Measurements from ENCODE around the gene SLFN14.

Gene SLFN14

DNA sequence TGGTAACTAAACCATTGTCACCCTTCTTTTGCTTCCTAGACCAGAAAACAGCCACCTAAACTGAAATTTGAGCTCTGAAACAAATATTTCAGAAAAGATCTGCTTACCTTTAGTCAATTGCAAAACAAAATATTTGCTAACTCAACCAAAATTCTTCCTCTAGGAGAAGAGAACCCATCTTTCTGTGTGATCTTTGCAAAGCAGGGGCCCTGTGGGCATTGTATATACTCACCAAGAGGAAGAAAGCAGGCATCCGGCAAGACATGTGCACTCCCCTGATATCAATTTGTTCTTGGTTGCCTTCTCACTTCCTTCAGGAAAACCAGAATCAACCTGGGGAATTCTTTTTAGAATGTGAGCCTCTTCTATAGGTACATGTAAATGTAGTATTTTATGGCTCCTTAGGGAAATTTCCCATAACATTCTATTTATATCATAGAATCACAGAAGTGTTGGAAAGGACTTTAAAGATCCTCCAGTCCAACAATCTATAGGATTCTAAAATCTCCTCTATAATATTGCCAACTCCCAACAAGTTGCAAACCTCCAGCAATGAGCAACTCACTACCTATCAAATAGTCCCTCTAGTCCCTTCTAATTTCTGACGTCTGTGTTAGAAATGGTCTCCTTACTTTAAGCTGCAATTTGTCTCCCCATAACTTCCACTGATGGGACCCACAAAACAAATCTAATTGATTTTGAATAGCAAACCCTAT, 966 bp downstream of the SLFN14 start:
- H3K27ac ChIP-seq (ENCODE audit: low read depth, low read length, severe bottlenecking): no peak overlapping the region
- no peaks in the 10 kb centered on the region for H3K36me3 ChIP-seq (ENCODE audit: control insufficient read depth, insufficient read depth, low read length)
- H3K4me1 ChIP-seq (ENCODE audit: control insufficient read depth, insufficient read depth, low read length, poor library complexity, severe bottlenecking): peaks cover 4% of the 10 kb centered on the region
- H3K9me3 ChIP-seq (ENCODE audit: control insufficient read depth, low read length): no peaks in the 10 kb centered on the region
- no peak overlapping the region for H3K4me3 ChIP-seq (ENCODE audit: extremely low read depth, insufficient read depth, low read length, poor library complexity, severe bottlenecking)
- 80 to 89% methylated on average over 1 of the region's 2 CpGs for WGBS, 2 experiments (ENCODE audit: insufficient coverage in 2 of 2)

DNA sequence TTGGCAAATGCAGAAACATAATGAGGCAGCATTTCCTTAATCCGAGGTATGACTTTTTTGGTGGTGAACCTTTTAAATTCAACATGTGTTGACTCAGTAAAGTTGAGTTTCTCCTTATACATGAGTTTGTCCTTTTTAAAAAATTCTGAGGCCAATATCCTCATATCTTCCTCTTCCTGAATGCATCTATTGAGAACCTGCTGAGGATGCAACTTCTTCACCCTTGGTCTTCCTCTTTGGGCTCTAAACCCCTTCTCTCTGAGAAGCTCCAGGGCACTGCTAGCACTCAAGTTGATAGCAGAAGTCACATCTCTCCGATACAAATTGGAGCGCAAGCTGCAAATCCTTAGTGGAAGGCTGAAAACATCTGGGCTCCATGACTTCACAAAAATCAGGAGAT, 3.3 kb downstream of the SLFN14 start:
- 100% methylated on average over 1 to 3 of the region's 3 CpGs for WGBS, 2 experiments (ENCODE audit: insufficient coverage in 2 of 2)
- no peaks in the 10 kb centered on the region for H3K9me3 ChIP-seq (ENCODE audit: control insufficient read depth, low read length)
- no peak overlapping the region for H3K27ac ChIP-seq (ENCODE audit: low read depth, low read length, severe bottlenecking)
- no peaks in the 10 kb centered on the region for H3K36me3 ChIP-seq (ENCODE audit: control insufficient read depth, insufficient read depth, low read length)
- H3K4me1 ChIP-seq (ENCODE audit: control insufficient read depth, insufficient read depth, low read length, poor library complexity, severe bottlenecking): peaks cover 4% of the 10 kb centered on the region
- no peak overlapping the region for H3K4me3 ChIP-seq (ENCODE audit: extremely low read depth, insufficient read depth, low read length, poor library complexity, severe bottlenecking)

DNA sequence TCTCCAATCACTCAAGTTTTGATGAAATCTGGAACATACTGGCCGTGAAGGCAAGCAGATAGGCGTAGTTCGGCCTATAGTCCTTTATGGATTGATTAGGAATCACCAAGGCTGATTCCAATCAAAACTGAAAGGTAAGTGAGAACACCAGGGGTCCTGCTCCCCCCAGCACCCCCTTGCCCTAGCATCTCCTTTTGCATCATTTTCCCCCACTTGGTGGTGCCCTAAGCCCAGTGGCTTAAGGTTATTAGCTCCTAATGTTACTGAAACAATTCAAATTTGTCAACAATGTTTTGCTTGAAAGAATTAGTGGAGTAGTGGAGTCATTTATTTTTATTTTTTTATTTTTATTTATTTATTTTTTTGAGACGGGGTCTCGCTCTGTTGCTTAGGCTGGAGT, 4.9 kb downstream of the SLFN14 start:
- no peak overlapping the region for H3K27ac ChIP-seq (ENCODE audit: low read depth, low read length, severe bottlenecking)
- H3K9me3 ChIP-seq (ENCODE audit: control insufficient read depth, low read length): no peaks in the 10 kb centered on the region
- peaks cover 4% of the 10 kb centered on the region for H3K4me1 ChIP-seq (ENCODE audit: control insufficient read depth, insufficient read depth, low read length, poor library complexity, severe bottlenecking)
- H3K4me3 ChIP-seq (ENCODE audit: extremely low read depth, insufficient read depth, low read length, poor library complexity, severe bottlenecking): no peak overlapping the region
- 94% methylated on average over 3 of the region's 5 CpGs; no CpG with 5 or more reads in 1 of the 2 experiments for WGBS, 2 experiments (ENCODE audit: insufficient coverage in 2 of 2)
- H3K36me3 ChIP-seq (ENCODE audit: control insufficient read depth, insufficient read depth, low read length): no peaks in the 10 kb centered on the region

GRCh38 chr17:35554668-35555067, 6.0 kb downstream of the SLFN14 start:
- H3K9me3 ChIP-seq (ENCODE audit: control insufficient read depth, low read length): no peaks in the 10 kb centered on the region
- H3K4me3 ChIP-seq (ENCODE audit: extremely low read depth, insufficient read depth, low read length, poor library complexity, severe bottlenecking): no peak overlapping the region
- H3K36me3 ChIP-seq (ENCODE audit: control insufficient read depth, insufficient read depth, low read length): no peaks in the 10 kb centered on the region
- H3K4me1 ChIP-seq (ENCODE audit: control insufficient read depth, insufficient read depth, low read length, poor library complexity, severe bottlenecking): no peaks in the 10 kb centered on the region
- 94 to 100% methylated on average over 1 to 3 of the region's 5 CpGs for WGBS, 2 experiments (ENCODE audit: insufficient coverage in 2 of 2)
- no peak overlapping the region for H3K27ac ChIP-seq (ENCODE audit: low read depth, low read length, severe bottlenecking)

GRCh38 chr17:35553310-35553709, 7.3 kb downstream of the SLFN14 start:
- WGBS, 2 experiments (ENCODE audit: insufficient coverage in 2 of 2): 93 to 100% methylated on average over 3 to 4 of the region's 4 CpGs
- Histone ChIP-seq H3K9me3 (ENCODE audit: control insufficient read depth, low read length) (no peaks in the 10 kb centered on the region), H3K27ac (ENCODE audit: low read depth, low read length, severe bottlenecking) (no peak overlapping the region), H3K4me1 (ENCODE audit: control insufficient read depth, insufficient read depth, low read length, poor library complexity, severe bottlenecking) (no peaks in the 10 kb centered on the region), H3K36me3 (ENCODE audit: control insufficient read depth, insufficient read depth, low read length) (no peaks in the 10 kb centered on the region), H3K4me3 (ENCODE audit: extremely low read depth, insufficient read depth, low read length, poor library complexity, severe bottlenecking) (no peak overlapping the region)

DNA sequence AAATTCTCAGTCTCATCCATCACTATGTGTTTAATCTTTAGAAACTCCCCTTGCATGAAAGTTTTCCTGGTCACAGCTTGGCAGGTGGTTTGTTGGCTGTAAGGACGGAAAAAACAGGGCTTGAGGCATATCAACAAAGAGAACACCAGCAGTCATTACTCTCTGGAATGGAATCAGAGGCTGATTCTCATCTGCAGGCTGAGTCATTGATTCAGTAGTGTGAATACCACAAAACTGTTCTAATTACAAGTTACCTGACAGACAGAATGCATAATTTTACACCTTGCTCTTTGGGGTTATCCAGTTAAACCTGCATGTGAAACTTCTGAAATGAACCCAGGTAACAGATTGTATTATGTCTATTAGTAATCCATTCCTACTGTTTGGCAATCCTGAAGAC, 11.6 kb downstream of the SLFN14 start:
- no peak overlapping the region for H3K27ac ChIP-seq (ENCODE audit: low read depth, low read length, severe bottlenecking)
- no peaks in the 10 kb centered on the region for H3K4me1 ChIP-seq (ENCODE audit: control insufficient read depth, insufficient read depth, low read length, poor library complexity, severe bottlenecking)
- no peaks in the 10 kb centered on the region for H3K36me3 ChIP-seq (ENCODE audit: control insufficient read depth, insufficient read depth, low read length)
- no CpG with 5 or more reads among the region's 1 CpG for WGBS, 2 experiments (ENCODE audit: insufficient coverage in 2 of 2)
- no peaks in the 10 kb centered on the region for H3K9me3 ChIP-seq (ENCODE audit: control insufficient read depth, low read length)
- H3K4me3 ChIP-seq (ENCODE audit: extremely low read depth, insufficient read depth, low read length, poor library complexity, severe bottlenecking): no peak overlapping the region

GRCh38 chr17:35548208-35548810, 12.3 kb downstream of the SLFN14 start:
- 70 to 93% methylated on average over 5 to 6 of the region's 8 CpGs for WGBS, 2 experiments (ENCODE audit: insufficient coverage in 2 of 2)
- H3K27ac ChIP-seq (ENCODE audit: low read depth, low read length, severe bottlenecking): no peak overlapping the region

DNA sequence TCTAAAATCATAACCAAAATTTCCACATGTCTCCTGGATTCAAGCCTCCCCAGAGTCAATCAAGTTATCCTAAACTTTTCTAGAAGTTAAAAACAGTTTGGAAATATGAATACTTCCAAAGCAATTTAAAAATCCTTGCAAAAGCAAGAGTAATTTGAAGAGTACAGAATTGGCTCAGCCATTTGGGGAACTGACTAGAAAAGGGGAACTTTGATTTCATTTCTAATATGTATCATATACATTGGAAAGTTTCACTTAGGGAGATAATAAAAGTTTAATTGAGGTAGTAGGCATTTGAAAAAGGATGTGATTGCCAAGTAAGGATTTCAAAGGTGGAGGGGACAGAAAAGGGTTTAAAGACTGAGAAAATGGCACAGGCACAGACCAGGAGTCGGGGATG, 14.1 kb downstream of the SLFN14 start:
- 78 to 89% methylated on average over 1 of the region's 1 CpG for WGBS, 2 experiments (ENCODE audit: insufficient coverage in 2 of 2)
- Histone ChIP-seq H3K4me1 (ENCODE audit: control insufficient read depth, insufficient read depth, low read length, poor library complexity, severe bottlenecking) (no peaks in the 10 kb centered on the region), H3K4me3 (ENCODE audit: extremely low read depth, insufficient read depth, low read length, poor library complexity, severe bottlenecking) (no peak overlapping the region), H3K27ac (ENCODE audit: low read depth, low read length, severe bottlenecking) (no peak overlapping the region), H3K36me3 (ENCODE audit: control insufficient read depth, insufficient read depth, low read length) (no peaks in the 10 kb centered on the region), H3K9me3 (ENCODE audit: control insufficient read depth, low read length) (no peaks in the 10 kb centered on the region)

More at GRCh38 chr17:35548208-35548810, 12.3 kb downstream of the SLFN14 start:
- no peaks in the 10 kb centered on the region for H3K36me3 ChIP-seq (ENCODE audit: control insufficient read depth, insufficient read depth, low read length)
- H3K9me3 ChIP-seq (ENCODE audit: control insufficient read depth, low read length): no peaks in the 10 kb centered on the region
- no peak overlapping the region for H3K4me3 ChIP-seq (ENCODE audit: extremely low read depth, insufficient read depth, low read length, poor library complexity, severe bottlenecking)
- no peaks in the 10 kb centered on the region for H3K4me1 ChIP-seq (ENCODE audit: control insufficient read depth, insufficient read depth, low read length, poor library complexity, severe bottlenecking)

GRCh38 chr17:35545150-35545549, 15.5 kb downstream of the SLFN14 start:
- Histone ChIP-seq H3K36me3 (ENCODE audit: control insufficient read depth, insufficient read depth, low read length) (no peaks in the 10 kb centered on the region), H3K4me1 (ENCODE audit: control insufficient read depth, insufficient read depth, low read length, poor library complexity, severe bottlenecking) (no peaks in the 10 kb centered on the region), H3K27ac (ENCODE audit: low read depth, low read length, severe bottlenecking) (no peak overlapping the region), H3K9me3 (ENCODE audit: control insufficient read depth, low read length) (no peaks in the 10 kb centered on the region), H3K4me3 (ENCODE audit: extremely low read depth, insufficient read depth, low read length, poor library complexity, severe bottlenecking) (no peak overlapping the region)
- WGBS, 2 experiments (ENCODE audit: insufficient coverage in 2 of 2): no CpG with 5 or more reads among the region's 1 CpG

DNA sequence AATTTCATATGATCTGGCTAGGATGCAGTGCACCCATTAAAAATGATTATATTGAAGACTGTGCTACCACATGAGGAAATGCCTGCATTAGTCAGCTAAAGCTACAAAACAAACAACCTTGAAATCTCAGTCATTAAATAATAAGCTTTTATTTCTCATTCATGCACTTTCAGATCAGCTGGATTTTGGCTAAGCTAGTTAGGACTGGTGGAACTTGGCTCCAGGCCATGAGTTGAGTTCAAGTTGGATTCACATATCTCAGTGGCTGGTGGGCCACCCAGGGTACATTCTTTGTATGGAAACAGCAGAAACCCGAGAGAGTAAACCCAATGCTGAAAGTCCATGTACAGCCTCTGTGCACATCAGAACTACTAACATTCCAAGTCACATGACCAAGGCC, 16.8 kb downstream of the SLFN14 start:
- Histone ChIP-seq H3K4me3 (ENCODE audit: extremely low read depth, insufficient read depth, low read length, poor library complexity, severe bottlenecking) (no peak overlapping the region), H3K9me3 (ENCODE audit: control insufficient read depth, low read length) (no peaks in the 10 kb centered on the region), H3K36me3 (ENCODE audit: control insufficient read depth, insufficient read depth, low read length) (no peaks in the 10 kb centered on the region), H3K4me1 (ENCODE audit: control insufficient read depth, insufficient read depth, low read length, poor library complexity, severe bottlenecking) (no peaks in the 10 kb centered on the region), H3K27ac (ENCODE audit: low read depth, low read length, severe bottlenecking) (no peak overlapping the region)
- WGBS, 2 experiments (ENCODE audit: insufficient coverage in 2 of 2): no CpG with 5 or more reads among the region's 1 CpG

GRCh38 chr17:35542990-35543389, 17.6 kb downstream of the SLFN14 start:
- H3K4me1 ChIP-seq (ENCODE audit: control insufficient read depth, insufficient read depth, low read length, poor library complexity, severe bottlenecking): no peaks in the 10 kb centered on the region
- no peak overlapping the region for H3K27ac ChIP-seq (ENCODE audit: low read depth, low read length, severe bottlenecking)
- H3K36me3 ChIP-seq (ENCODE audit: control insufficient read depth, insufficient read depth, low read length): no peaks in the 10 kb centered on the region
- no peak overlapping the region for H3K4me3 ChIP-seq (ENCODE audit: extremely low read depth, insufficient read depth, low read length, poor library complexity, severe bottlenecking)
- H3K9me3 ChIP-seq (ENCODE audit: control insufficient read depth, low read length): no peaks in the 10 kb centered on the region
